GM12878 (cell line): ENCODE data around the gene DPAGT1. TPM values are rescaled to one million over a fixed set of nuclear protein-coding genes. Genes with fewer than 3 reads are reported as not detected.

Source experiments
- ATAC-seq: fragments of 200-7000 bp; cut with Tn5 transposase; 3 replicates; pipeline ENCODE4 v1.9.1; 2020; ENCODE audit warnings: mild to moderate bottlenecking, moderate library complexity
- BruUV-seq: library from RNA; stranded (reverse); fragments of 400-500 nt; replicated peaks from 2 replicates; lab custom pipeline; 2021; lab: Mats Ljungman, UMichigan
- CTCF ChIA-PET: fragments of 300-600 bp; sonication (Branson Sonifier 250); formaldehyde crosslinking; extraction: SDS; loops from one replicate; lab custom pipeline; 2021; ENCODE audit warnings: inconsistent platforms; lab: Yijun Ruan, JAX
- POLR2A ChIA-PET: fragments of 350-600 bp; formaldehyde crosslinking; extraction: SDS; loops from one replicate; lab custom pipeline; 2021; ENCODE audit warnings: inconsistent platforms; lab: Charles Lee
- RAD21 ChIA-PET: fragments of 300-600 bp; sonication (Branson Sonifier 250); formaldehyde crosslinking; loops from one replicate; lab custom pipeline; 2023; ENCODE audit warnings: antibody characterized with exemption; ENCODE audit not compliant: unreplicated experiment; lab: Charles Lee
- SMC1A ChIA-PET: fragments of 300-600 bp; sonication (Branson Sonifier 250); formaldehyde crosslinking; loops from one replicate; lab custom pipeline; 2023; ENCODE audit not compliant: unreplicated experiment, uncharacterized antibody; lab: Charles Lee
- DNase-seq: peaks from one replicate; pipeline ENCODE4 v3.0.0-alpha.2; 2011; ENCODE audit warnings: low read depth, low spot score
- FAIRE-seq: peaks from 3 replicates; lab custom pipeline; 2011; peaks lifted over from hg19 to GRCh38; lab: Jason Lieb, UNC
- H2AFZ ChIP-seq: 2 replicates; pipeline ENCODE4 v1.6.0; 2011; ENCODE audit warnings: low read depth, low read length, control low read depth; ENCODE audit not compliant: control insufficient read depth
- H3K27ac ChIP-seq: 2 replicates; pipeline ENCODE4 v1.5.1; 2011; ENCODE audit warnings: control low read depth; ENCODE audit not compliant: control insufficient read depth, insufficient read depth
- H3K27me3 ChIP-seq, 2 experiments: replicated peaks in 1 of 2; 2 replicates each; pipeline versions ENCODE4 v1.6.0 to v1.6.1; 2011; ENCODE audit warnings: low read length in 1 of 2; ENCODE audit not compliant: control insufficient read depth in 2 of 2, insufficient read depth in 2 of 2
- H3K36me3 ChIP-seq, 2 experiments: 2 replicates each; pipeline ENCODE4 v1.5.1; 2011; ENCODE audit warnings: low read length in 1 of 2; ENCODE audit not compliant: control insufficient read depth in 2 of 2, insufficient read depth in 2 of 2
- H3K4me1 ChIP-seq: 2 replicates; pipeline ENCODE4 v1.6.1; 2011; ENCODE audit warnings: mild to moderate bottlenecking, low read length, moderate library complexity, mixed read lengths; ENCODE audit not compliant: control insufficient read depth, insufficient read depth
- H3K4me2 ChIP-seq: 2 replicates; pipeline ENCODE4 v1.6.0; 2011; ENCODE audit warnings: control low read depth; ENCODE audit not compliant: control insufficient read depth, insufficient read depth
- H3K4me3 ChIP-seq: fragments of 200-600 bp; sonication (generic); 2 replicates; pipeline ENCODE4 v1.5.1; 2016
- H3K79me2 ChIP-seq: 2 replicates; pipeline ENCODE4 v1.6.0; 2011; ENCODE audit warnings: low read length; ENCODE audit not compliant: control insufficient read depth, insufficient read depth
- H3K9ac ChIP-seq: 2 replicates; pipeline ENCODE4 v1.8.0; 2011; ENCODE audit warnings: low read length, control low read depth, mixed read lengths; ENCODE audit not compliant: control insufficient read depth, insufficient read depth
- H3K9me3 ChIP-seq: replicated peaks from 3 replicates; pipeline ENCODE4 v1.5.1; 2011; ENCODE audit warnings: mild to moderate bottlenecking, low read length; ENCODE audit not compliant: control insufficient read depth, insufficient read depth
- H4K20me1 ChIP-seq: 2 replicates; pipeline ENCODE4 v1.6.0; 2011; ENCODE audit not compliant: control insufficient read depth, insufficient read depth
- ATF2 ChIP-seq: IDR thresholded peaks from 2 replicates; pipeline ENCODE4 v1.6.1; 2012; ENCODE audit warnings: low read length, inconsistent platforms
- BHLHE40 ChIP-seq, 2 experiments: fragments of 450-650 bp in 1 of 2; IDR thresholded peaks; 2 replicates each; pipeline ENCODE4 v1.6.1; 2011 to 2017; ENCODE audit warnings: low read depth in 2 of 2, borderline replicate concordance in 1 of 2, improper control_type of control experiment in 1 of 2, low read length in 1 of 2, mild to moderate bottlenecking in 1 of 2
- CBX3 ChIP-seq: fragments of 200-600 bp; sonication (generic); IDR thresholded peaks from 2 replicates; pipeline ENCODE4 v1.6.1; 2016; ENCODE audit warnings: low read depth, borderline replicate concordance
- CEBPB ChIP-seq, 2 experiments: fragments of 150-350 bp in 1 of 2; IDR thresholded peaks; 2 replicates each; pipeline ENCODE4 v1.6.1; 2012 to 2014; ENCODE audit warnings: low read depth in 2 of 2, low read length in 2 of 2, borderline replicate concordance in 1 of 2, inconsistent platforms in 1 of 2
- E4F1 ChIP-seq: fragments of 450-650 bp; IDR thresholded peaks from 2 replicates; pipeline ENCODE4 v1.6.1; 2018; ENCODE audit warnings: borderline replicate concordance, mild to moderate bottlenecking; ENCODE audit not compliant: partially characterized antibody
- GATAD2B ChIP-seq: fragments of 450-650 bp; conservative IDR thresholded peaks from 2 replicates; pipeline ENCODE4 v1.6.1; 2017; ENCODE audit warnings: low read depth, mild to moderate bottlenecking, moderate library complexity
- HCFC1 ChIP-seq: fragments of 150-350 bp; IDR thresholded peaks from 2 replicates; pipeline ENCODE4 v1.6.1; 2014; ENCODE audit warnings: low read length
- LARP7 ChIP-seq: fragments of 450-650 bp; IDR thresholded peaks from 2 replicates; pipeline ENCODE4 v1.6.1; 2017; ENCODE audit warnings: mild to moderate bottlenecking
- MYC ChIP-seq: IDR thresholded peaks from 2 replicates; pipeline ENCODE4 v1.6.1; 2011; ENCODE audit warnings: mild to moderate bottlenecking, low read length, moderate library complexity, inconsistent platforms; ENCODE audit not compliant: insufficient read depth, insufficient replicate concordance, insufficient read length, severe bottlenecking
- PRDM15 ChIP-seq: fragments of 450-650 bp; formaldehyde crosslinking; IDR thresholded peaks from 2 replicates; pipeline ENCODE4 v1.4.0; 2020; ENCODE audit warnings: mild to moderate bottlenecking, moderate library complexity
- SUPT20H ChIP-seq: IDR thresholded peaks from 2 replicates; pipeline ENCODE4 v1.6.1; 2011; ENCODE audit warnings: low read depth, mild to moderate bottlenecking, low read length, moderate library complexity, borderline replicate concordance; ENCODE audit not compliant: control insufficient read depth
- TBL1XR1 ChIP-seq: IDR thresholded peaks from 2 replicates; pipeline ENCODE4 v1.6.1; 2012; ENCODE audit warnings: low read depth, low read length, improper control_type of control experiment
- ZBED1 ChIP-seq: IDR thresholded peaks from 2 replicates; pipeline ENCODE4 v1.6.1; 2016; ENCODE audit warnings: borderline replicate concordance
- WGBS: methylation state at CpG from one replicate; pipeline ENCODE4 v1.1.6; 2016; ENCODE audit warnings: low lambda C conversion rate; ENCODE audit not compliant: insufficient replicate concordance, insufficient coverage; ENCODE audit errors: missing lambda C conversion rate; 5-methylcytosine and 5-hydroxymethylcytosine counted together
- in situ Hi-C: fragments of 300-500 bp; cut with MboI; formaldehyde crosslinking; loops from 9 replicates; pipeline ENCODE4 v1.14.3; 2018; ENCODE audit warnings: mixed read lengths
- intact Hi-C: fragments of 100-400 bp; cut with micrococcal nuclease; formaldehyde crosslinking; loops from one replicate; pipeline ENCODE4 v1.14.2; 2022; ENCODE audit not compliant: unreplicated experiment
- polyA plus RNA-seq, 11 experiments: library from polyadenylated mRNA; depleted of rRNA in 4 of 11; unstranded in 6 of 11; stranded (reverse) in 5 of 11; fragments of >200 nt; fragmentation: Nextera tagmentation in 4 of 11; fragmentation: Illumina TruSeq in 1 of 11; extraction: Ambion mirVana in 4 of 11; extraction: Trizol in 1 of 11; gene quantifications; 1 replicate in 1 of 11; 2 replicates in 10 of 11; pipeline versions ENCODE4 v1.2.1 to v1.2.3, GENCODE V29; 2011 to 2016; ENCODE audit warnings: inconsistent platforms in 2 of 11, missing spikeins in 2 of 11, low read depth in 1 of 11
- total RNA-seq, 4 experiments: library from RNA; depleted of rRNA in 3 of 4; stranded (reverse); fragments of >200 nt in 3 of 4; fragmentation: Illumina TruSeq in 1 of 4; extraction: Trizol in 1 of 4; gene quantifications; 2 replicates each; pipeline versions ENCODE4 v1.2.1 to v1.2.3, GENCODE V29; 2013 to 2021

The DPAGT1 gene
- total and polyA plus RNA-seq, 10 of the 15 experiments (the other 5 are each of a cell fraction or from before 2014, with no cell fraction given), result 20.5 to 95.6 (median 54.3) TPM

DNA sequence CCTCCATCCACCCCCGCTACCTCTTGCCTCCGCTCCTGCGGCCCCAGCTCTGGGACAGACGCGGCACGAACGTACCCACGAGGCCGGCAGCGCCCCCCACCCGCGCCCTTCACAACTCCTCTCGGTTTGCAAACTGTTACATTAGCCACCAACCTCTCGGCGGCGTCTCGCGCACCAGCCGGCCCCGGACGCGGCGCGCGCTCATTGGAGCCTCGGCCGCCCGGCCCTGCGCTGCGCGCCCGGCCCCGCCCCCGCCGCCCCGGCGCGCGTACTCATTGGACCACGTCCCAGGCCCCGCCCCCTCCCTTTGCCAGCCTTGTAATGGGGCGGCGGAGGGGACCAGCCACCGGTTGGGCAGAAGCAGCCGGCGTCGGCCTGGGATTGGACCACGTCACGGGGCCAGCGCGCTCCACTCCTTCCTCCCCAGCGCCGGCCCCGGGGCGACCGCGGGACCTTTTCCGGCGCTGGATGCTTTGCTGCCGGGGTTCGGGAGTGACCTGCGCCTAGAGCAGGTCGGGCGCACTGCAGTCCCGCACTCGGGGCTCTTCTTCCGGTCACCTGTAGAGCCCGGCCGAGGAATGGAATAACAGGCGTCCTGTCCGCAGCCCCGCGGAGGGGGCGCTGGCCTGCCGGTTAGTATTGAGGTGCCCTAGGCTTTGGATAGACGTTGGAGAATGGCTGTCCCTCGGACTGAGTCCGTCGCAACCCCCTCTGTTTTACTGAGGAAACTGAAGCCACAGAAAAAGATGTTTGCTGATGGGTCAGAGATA lies 44.5 kb downstream of the DPAGT1 start, which contains the start of gene HYOU1:
Gene HYOU1, minus strand, starts transcription at position 206 of the 770 bp plus-strand sequence. CDS start 1,045 bp downstream, outside the sequence.
- Histone ChIP-seq H3K4me1 (peaks cover 19% of the 10 kb centered on the region), H3K4me2 (peak within 1 kb of the TSS; percentile 86), H3K27me3 (no peaks in the 10 kb centered on the region), H3K9ac (peak within 1 kb of the TSS; percentile 90), H4K20me1 (no peaks in the 10 kb centered on the region), H2AFZ (peak within 1 kb of the TSS; percentile 81), H3K79me2 (peaks cover 36% of the 10 kb centered on the region), H3K36me3 (peaks cover 12 to 17% of the 10 kb centered on the region in 2 experiments), H3K4me3 (peak within 1 kb of the TSS; percentile 96), H3K27ac (peak within 1 kb of the TSS; percentile 79), H3K9me3 (no peaks in the 10 kb centered on the region)
- SMC1A ChIA-PET, result interaction anchor here (1.5 kb wide), 1 partner anchor 10 kb away, joined by 6 read pairs; the partner anchor contains the start of gene VPS11
- CTCF ChIA-PET, result interaction anchor here (0.8 to 3.2 kb wide), 10 partner anchors 10 to 226 kb away, joined by 3 to 16 read pairs (median 6); partner anchors contain the start of genes C2CD2L, HMBS, RPS25 and SLC37A4
- ATAC-seq, result peak; percentile 93
- POLR2A ChIA-PET, result interaction anchor here (0.6 to 2.7 kb wide), 17 partner anchors 9 to 626 kb away, joined by 3 to 14 read pairs (median 6); partner anchors contain the start of genes C2CD2L, DPAGT1, HINFP and HMBS
- BruUV-seq, result no TSS peak
- intact Hi-C loops (loop anchor here (2.0 kb wide), 2 partner anchors 38 kb away; partner anchors contain the start of genes RPS25 and TRAPPC4), in situ Hi-C loops (no loop called here)
- DNase-seq, result peak; percentile 69
- under 1% methylated on average over 75 of the region's 79 CpGs for WGBS
- peak; percentile 44 for FAIRE-seq
- RAD21 ChIA-PET, result interaction anchor here (0.5 to 2.4 kb wide), 8 partner anchors 10 to 281 kb away, joined by 3 to 9 read pairs (median 4); partner anchors contain the start of genes HMBS and VPS11
- TF ChIP-seq ATF2 (no peak), CBX3 (no peak), BHLHE40 (IDR thresholded peaks at IDR 0.05; ENCODE audit: borderline replicate concordance in 1 of 2, low read depth in 2 of 2, low read length in 1 of 2) (peak in 1 of 2 experiments; percentile 74; a peak in 2 of 4 replicates), CEBPB (IDR thresholded peaks at IDR 0.05; ENCODE audit: borderline replicate concordance in 1 of 2, low read depth in 2 of 2, low read length in 2 of 2) (no peak), GATAD2B (peak; percentile 63; the same call in 1 of the 2 replicates), TBL1XR1 (no peak), ZBED1 (no peak), SUPT20H (no peak), PRDM15 (no peak), LARP7 (no peak; the same call in 1 of the 2 replicates), HCFC1 (0 out of 2 replicates have a peak, but pooled peaks have one; percentile 26), MYC (no peak), E4F1 (no peak)
